LNCAP (cell line): ENCODE data around the gene ZBTB20.

ENCODE experiments used
- CTCF ChIP-seq: fragments of 450-650 bp; IDR thresholded peaks from 2 replicates; pipeline ENCODE4 v1.5.1; 2017; ENCODE audit warnings: mild to moderate bottlenecking

Gene ZBTB20

DNA sequence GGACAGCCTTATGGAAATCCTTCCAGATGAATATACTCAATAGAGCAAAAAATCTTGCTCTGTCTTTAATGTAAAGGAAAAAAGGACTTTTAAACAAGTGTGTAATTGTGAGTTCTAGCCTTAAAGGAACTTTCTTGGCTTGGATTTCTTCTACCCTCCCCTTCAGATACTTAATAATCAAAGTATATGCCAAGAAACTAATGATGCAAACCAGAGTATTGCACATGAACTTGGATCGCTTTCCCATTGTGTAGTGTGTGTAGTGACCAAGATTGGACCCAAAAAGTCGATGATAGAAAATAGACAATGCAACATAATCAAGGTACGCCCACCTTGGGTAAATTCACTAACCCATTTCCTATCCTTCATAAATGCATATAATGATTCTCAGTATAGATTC lies 729.4 kb downstream of the ZBTB20 start:
- no peak for TF ChIP-seq CTCF

- TF ChIP-seq CTCF: no peak
These were observed 729.8 kb downstream of the ZBTB20 start for GRCh38 chr3:114417265-114417664.

DNA sequence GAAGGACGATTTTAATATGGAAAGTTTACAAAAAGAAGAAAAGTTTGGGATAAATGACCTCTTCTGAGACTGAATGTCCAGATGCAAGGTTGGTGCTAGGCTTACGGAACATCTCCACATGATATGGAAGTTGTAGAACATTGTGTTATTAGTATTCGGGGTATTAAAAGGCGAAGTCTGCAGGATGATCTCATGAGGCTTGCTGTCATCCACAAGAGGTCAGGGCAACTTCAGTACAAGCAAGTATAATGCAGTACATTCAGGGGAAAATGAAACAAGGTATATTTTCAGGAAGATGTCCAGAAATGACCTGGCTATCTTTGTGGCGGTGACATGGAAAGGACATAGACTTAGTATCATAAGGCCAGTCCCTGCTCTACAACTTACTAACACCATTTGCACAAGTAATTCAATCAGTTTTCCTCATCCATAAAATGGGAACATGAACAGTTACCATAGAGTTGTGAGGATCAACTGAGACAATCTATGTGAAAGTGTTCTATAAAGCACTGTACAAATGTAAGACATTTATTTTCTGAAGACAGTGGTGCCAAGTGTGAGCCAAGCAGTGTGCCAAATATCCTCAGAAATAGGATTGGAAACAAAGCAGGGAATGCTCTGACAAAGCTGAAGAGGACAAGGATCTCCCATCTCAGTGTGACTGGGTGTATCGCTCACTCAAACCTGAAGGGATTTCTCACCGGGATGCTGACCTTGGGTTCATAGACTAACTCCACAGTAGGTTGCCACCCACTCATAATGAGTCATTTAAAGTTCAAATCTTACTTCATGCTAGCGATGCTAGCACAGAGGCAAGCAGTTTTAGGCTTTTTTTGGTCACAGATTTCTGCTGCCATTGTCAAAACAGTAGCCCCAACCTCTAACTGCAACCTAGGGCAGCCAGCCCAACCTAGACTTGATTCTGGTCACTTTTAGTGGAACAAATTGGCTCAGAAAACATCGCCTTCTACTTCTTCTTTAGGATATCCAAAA lies 735.0 kb downstream of the ZBTB20 start:
- TF ChIP-seq CTCF: no peak

- TF ChIP-seq CTCF: no peak
These were observed 735.9 kb downstream of the ZBTB20 start for GRCh38 chr3:114411190-114411668.

- TF ChIP-seq CTCF: no peak
These were observed 738.1 kb downstream of the ZBTB20 start for GRCh38 chr3:114408736-114409670.

DNA sequence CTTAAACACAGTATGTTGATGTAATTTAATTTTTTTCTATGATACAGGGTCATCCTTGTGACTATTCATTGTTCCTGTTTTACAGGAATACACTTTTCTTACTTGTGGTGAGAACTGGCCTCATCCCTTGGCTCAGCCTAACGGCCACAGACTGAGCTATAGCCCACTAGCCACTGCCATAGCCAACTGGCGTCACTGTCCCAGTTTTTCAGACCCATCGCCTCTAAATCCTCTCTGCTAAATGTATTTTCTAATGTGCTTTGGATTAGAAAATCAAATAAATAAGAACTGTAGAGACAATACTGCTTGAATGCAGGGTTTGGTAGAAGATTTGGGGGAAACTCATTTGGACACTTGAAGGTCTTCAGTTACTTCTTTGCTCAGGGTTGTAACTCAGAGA lies 740.2 kb downstream of the ZBTB20 start:
- no peak for TF ChIP-seq CTCF

DNA sequence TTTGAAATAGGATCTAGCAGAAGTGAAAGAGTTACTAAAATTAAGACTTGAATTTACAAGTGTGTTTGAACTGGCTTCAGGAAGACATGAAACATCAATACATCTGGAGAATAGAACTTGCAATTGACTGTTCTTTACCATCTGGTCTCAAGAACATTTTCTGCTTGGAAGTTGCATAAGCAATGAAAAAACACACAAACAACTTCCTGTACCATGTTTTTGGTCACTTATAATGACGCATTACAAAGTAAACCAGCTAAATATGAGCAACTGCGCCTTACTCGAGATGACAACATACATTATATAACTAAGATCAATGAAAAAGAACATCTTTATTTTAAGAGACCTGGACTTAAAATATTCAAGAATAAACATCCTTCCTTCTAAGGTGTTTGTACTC lies 740.8 kb downstream of the ZBTB20 start:
- no peak for TF ChIP-seq CTCF
